GM21360 (cell line): Measurements from ENCODE around the gene SEMA3B.

Source experiments
- ATAC-seq: cut with Tn5 transposase; IDR thresholded peaks from one replicate; pipeline ENCODE4 v1.9.1; 2021; ENCODE audit warnings: mild to moderate bottlenecking, moderate library complexity; ENCODE audit not compliant: unreplicated experiment

Gene SEMA3B

DNA sequence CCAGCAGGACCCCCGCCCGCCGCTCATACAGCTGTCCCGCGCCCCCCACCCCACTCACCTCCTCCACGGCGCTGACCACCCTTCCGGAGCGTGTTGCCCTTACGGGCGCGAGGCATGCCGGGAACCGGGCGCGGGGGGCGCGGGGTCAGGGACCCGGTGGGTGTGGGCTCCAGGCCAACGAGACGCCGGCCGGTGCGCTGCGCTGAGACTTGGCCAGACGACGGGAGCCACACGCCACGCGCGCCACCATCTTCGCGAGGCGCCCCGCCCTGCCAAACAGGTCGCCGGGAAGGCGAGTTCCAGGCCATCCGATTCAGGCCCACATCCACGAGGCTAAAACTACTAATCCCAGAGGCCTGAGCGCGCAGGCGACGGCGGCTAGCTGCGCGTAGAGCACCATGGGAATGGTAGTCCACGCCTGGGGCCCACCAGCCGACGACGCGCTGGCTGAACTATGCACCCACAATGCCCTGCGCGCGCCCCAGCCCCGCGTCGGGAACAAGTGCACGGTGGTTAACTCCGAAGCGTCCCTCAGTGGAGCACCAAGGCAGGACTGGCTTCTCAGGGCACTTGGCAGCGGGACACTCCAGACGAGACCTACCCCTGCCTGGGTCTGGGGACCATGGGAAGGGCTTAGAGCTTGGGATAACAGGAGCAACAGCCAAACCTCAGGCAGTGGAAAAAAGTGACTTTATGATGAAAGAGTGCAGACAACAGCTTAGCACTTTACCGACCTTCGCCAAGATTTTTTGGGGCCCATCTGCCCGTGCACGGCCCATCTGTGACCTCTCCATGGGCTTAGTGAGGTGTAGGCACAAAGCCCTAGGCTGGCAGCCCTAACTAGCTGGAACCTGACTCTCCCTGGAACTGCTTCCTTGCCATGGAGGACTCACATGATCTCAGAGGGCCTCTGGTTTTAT, 23.5 kb downstream of the SEMA3B start, which contains the start of gene IFRD2:
Gene IFRD2, minus strand, starts transcription at position 271 of the 920 bp plus-strand sequence. Its CDS starts 155 bp downstream, at position 116.
- peak; percentile 90 for ATAC-seq

DNA sequence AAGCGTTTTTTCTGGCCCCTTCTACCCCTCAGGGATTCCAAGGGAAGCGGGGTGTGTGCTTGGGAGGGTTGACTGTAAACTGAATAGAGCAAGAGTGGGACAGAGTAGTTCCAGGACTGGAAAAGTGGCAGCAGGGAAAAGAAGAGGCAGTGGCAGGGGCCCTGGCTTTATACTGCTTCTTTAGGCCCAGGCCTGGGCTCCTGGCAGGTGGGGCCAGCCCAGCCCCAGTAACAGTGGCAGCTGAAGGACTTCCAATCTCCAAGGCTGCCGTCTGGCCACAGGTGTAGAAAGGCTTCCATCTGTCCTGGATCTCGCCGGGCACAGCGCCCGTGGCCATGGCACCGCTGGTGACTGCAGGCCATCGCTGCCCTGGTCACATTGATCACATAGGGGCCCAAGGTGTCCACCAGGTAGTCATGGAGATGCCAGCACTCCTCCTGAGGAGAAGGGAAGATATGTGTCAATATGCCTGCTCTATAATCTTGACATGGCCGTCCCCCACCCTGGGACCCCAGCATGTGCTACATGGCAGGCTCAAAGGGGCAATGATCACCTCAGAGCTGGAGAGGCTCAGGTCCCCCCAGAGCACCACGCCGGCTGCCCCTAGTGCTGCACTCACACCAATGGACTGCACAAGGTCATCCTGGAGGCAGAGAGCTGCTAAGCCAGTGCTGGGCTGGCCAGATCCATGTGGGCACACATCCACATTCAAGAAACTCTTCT, 24.3 kb downstream of the SEMA3B start:
- no peak for ATAC-seq

DNA sequence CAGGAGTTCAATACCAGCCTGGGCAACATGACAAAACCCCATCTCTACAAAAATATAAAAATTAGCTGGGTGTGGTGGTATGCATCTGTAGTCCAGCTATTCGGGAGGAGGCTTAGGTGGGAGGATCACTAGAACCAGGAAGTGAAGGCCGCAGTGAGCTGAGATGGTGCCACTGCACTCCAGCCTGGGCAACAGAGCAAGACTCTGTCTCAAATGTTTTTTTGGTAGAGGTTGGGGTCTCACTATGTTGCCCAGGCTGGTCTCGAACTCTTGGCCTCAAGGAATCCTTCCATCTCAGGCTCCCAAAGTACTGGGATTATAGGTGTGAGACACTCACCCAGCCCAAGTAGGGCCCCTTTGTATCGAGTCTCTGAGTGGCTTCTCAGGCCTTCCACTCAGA, 25.1 kb downstream of the SEMA3B start:
- ATAC-seq: no peak

DNA sequence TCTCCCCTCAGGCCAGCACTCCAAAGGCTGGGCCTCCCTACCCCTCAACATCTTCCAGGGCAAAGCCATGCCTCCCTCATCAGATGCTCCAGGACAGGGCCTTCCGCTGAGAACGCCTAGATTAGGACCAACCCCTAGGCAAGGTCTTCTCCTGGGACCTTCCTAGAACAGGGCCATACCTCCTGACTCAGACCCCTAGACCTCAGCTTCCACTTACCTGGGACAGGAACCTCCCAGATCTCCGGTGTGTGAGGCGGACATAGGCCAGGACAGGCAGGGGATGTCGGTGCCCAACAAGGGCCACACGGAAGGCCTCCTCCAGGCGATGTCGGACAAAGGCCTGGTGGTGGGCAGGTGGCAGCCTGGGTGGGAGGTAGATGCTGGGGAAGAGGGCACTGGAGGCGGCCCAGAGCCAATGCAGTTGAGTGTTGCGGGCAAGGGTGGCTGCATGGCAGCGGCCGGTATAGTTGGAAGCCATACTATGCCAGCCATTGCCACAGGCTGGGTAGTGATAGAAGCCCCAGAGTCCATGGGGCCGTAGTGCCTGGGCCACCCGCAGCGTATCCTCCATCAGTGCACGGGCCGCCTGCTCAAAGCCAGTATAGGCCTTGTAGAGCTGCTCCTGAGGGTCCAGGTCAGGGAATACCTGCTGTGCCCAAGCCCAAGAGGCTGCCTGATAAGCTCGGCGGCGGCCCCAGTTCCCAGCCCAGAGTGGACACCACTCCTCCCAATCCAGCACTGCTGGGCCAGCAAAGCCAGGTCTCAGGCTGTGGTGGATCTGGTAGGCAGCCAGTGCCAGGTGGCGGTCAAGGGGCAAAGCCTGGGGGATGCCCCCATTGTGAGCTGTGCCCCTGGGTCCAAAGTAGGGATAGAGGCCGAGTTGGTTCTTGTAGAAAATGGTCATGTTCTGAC, 25.8 kb downstream of the SEMA3B start:
- no peak for ATAC-seq

DNA sequence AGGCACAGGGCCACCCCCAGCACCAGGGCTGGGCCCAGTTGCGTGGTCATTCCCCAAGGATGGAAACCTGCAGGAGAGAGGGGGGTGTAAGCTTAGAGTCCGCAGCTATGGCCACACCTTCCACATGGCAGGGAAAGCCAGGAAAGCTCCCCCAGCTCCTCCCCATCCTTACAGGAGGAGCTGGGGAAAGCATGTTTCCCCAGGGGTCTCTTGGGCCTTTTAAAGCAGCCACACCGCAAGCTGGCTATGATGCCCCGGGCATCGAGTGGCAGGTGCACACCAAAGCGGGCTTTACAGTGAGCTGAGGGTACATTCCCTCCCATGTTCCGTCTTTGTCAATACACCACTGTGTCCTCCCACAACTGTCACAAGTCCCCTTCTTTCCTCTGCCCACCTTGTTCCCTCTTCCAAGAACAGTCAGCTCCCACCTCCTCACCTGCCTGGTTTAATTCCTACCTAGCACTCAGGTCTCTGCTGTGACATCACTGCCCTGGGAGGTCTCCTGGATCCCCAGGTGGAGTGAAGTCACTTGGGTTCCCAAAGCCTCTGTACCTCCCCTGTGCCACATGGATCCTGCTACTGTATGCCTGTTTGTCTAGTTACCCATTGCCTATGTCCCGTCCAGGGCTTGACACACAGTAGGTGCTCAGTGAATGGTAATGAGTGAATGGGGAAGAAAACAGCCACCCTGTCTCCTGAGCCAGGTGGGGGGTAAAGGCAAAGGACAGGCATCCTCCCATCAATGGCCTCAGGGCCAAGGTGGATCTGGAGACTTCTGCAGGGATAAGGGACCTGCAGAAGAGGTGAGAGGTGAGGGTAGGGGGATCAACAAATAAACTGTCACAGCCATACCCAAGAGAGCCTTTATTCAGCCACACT, 26.8 kb downstream of the SEMA3B start:
- no peak for ATAC-seq

DNA sequence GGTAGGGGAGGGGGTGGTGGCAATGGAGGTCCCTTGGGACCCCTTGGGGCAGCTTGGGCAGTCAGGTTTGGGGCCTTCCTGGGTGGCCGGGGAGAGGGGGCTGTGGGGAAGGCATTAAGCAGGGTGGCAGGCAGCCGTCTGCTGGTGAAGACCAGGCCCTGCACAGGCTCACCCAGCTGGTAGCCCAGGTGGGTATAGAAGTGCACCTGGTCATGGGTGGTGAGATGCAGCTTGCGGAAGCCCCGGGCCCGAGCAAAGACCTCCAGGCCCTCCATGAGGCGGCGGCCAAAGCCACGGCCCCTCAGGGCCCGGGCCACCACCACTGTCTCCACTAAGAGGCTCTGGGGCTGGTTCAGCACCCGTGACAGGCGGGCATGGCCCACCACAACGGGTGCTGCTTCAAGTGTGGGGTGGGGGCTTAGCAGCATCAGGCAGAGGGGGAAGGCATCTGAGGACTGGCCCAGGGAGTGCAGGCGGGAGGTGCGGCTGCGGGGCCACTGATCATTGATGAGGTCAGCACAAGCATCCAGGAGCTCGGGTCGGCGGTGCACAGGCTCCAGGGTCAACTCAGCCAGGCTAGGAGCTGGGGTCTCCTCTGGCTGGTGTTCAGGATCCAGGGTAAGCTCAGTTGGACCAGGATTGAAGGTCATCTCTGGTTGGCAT, 27.9 kb downstream of the SEMA3B start:
- ATAC-seq: no peak

DNA sequence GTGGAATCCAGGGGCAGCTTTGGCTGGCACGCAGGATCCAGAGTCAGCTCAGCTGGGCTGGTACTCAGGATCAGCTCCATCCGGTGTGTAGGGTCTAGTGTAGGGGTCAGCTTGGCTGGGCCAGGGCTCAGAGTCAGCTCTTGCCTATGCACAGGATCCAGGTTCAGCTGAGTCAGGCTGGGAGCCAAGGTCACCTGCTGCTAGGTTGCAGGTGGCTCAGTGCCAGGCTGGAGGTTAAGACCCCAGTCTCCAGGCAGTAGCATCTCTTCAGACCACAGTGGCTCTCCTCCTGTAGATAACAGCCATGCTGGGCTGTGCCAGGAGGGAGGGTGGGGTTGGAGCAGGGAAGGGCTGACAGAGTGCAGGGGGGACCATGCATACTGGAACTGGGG, 28.4 kb downstream of the SEMA3B start:
- ATAC-seq: no peak

DNA sequence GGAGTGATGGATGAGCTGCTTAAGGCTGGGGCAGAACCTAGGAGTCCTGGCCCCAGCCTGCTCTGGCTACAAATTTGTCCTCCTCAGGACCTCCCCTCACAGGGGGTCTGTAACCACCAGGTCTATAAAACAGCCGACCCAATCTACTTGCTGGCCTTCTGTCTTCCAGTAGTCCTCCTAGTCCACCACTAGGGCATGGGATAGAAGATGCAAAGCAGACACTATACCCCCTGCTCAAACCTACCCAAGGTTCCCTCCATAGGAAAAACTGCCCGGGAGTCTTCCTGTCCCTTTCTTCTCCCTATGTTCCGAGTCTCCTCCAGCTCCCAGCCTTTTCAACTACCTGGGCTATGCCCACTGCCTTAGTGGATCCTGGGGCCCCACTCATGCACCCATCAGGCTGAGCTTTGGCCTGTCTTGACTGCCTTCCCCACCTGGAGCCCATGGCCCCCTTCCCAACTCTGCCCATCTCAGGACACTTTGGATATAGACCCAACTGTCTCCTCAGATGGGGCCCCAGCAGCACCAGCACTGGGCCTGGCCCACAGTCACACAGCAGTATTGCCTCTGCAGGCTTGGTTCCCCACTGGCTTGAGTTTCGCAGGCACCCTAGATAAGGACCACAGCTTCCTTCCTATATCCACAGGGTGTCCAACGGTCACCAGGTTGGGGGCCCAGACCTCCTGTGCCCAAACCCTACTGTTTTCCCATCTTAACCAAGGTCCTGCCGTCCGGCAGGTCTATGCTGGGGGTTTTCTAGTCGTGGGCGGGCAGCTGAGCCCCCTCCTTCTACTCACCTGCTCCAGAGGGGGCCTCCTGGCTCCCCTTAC, 29.2 kb downstream of the SEMA3B start:
- ATAC-seq: no peak

DNA sequence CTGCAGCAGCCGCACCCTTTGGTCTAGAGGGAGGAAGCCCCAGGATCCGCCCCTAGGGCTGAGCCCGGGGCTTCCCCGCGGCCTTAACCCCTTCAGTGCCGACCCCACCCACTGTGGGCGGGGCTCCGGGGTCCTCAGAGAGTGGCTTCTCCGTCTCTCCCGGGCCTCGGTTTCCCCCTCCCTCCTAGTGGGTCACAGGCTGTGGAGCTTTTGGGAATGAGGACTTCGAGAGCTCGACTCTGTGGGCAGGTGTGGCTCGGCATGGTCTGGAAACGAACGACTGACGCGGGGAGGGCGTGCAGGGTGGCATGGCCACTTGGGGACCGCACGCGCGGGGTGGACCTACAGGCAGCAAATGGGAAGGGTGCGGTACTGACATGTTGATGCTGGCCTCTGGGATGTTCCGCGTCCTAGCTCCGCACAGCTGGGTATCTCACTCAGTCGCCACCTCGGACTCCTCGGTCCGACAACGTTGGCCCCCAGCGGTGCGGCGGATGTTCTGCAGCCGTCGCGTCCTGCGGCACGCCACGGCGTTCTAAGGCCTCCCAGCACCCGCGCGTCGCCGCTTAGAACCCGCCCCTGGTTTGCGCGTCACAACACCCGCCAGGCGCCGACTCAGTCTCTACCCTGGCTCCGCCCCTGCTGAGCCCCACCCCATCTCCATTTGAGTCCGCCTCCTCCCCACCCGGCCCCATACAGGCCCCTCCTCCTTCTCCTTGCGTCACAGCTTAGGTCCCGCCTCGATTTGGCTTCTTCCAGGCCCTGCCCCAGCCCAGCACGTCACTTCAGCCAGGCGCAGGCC, 30.1 kb downstream of the SEMA3B start, which contains the start of the genes HYAL3 and NAA80:
Gene HYAL3, minus strand, starts transcription at position 570 of the 802 bp plus-strand sequence. CDS start 3,803 bp downstream, outside the sequence.
Gene NAA80, minus strand, starts transcription at position 570 of the 802 bp plus-strand sequence. CDS start 1,942 bp downstream, outside the sequence.
- ATAC-seq: peak; percentile 75

DNA sequence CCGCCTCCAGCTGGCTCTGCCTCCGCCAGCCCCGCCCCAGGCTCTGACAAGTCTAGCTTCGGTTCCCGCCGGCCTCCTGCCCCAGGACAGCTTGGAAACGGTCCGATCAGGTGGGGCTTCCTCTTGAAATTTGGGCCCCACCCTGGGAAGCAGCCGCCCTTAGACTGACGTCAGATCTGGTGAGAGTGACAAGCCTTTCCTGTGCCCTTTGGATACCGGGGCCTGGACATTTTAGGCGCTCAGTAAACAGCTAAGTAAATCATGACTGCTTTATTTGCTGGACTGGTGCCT, 30.6 kb downstream of the SEMA3B start:
- no peak for ATAC-seq

DNA sequence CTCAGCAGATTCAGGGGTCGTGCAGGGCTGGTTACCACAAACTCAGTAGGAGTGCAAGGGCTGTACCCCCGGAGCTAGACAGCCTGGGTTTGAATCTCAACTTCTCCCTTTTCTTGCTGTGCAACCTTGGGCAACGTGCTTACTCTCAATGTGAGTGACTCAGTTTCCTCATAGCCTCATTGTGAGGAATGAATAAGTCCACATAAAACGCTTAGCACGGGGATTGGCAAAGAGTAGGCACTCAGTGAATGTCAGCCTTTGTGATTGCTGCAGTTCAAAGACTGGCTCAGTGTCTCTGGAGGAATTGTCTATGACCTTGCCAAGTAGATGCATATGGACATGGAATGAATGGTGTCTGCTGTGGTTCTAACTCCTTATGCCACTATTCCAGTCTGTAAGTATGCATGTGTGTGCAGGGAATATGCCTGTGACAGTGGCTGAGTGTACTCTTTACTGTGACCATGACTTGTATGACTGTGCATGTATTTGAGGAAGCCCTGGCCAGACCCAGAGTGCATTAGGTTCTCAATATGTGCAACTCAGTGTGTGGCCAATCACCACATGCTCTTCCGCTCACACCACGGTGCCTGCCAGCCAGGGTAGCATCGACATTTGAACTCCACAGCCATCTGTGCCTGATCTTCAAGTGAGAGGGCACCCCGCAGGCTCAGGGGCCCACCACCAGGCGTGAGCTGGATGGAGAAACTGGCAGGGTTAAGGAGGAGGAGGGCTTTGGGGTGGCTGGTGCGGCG, 31.2 kb downstream of the SEMA3B start:
- no peak for ATAC-seq

DNA sequence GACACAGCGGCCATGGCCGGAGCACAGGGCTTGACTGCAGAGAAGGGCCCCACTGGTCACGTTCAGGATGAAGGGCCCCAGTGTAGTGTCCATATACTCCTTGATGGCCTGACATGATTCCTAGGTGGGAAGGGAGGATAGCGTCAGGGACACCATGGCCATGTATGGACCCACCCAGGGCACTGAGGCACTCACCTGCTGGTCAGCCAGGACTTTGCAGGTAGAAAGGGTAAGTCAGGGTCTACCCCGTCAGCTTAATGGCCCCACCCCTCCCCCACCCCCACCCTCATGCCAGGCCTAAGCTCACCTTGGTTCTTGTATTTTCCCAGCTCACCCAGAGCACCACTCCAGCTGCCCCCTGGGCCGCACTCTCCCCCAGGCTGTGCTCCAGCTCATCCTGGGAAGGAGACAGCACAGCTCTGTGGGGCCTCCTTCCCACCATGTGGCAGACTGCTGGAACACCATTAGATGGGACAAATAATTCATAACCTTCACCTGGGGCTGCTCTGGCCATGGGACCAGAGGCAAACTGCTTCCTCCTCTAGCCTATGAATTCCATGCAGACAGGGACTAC, 31.8 kb downstream of the SEMA3B start:
- no peak for ATAC-seq

DNA sequence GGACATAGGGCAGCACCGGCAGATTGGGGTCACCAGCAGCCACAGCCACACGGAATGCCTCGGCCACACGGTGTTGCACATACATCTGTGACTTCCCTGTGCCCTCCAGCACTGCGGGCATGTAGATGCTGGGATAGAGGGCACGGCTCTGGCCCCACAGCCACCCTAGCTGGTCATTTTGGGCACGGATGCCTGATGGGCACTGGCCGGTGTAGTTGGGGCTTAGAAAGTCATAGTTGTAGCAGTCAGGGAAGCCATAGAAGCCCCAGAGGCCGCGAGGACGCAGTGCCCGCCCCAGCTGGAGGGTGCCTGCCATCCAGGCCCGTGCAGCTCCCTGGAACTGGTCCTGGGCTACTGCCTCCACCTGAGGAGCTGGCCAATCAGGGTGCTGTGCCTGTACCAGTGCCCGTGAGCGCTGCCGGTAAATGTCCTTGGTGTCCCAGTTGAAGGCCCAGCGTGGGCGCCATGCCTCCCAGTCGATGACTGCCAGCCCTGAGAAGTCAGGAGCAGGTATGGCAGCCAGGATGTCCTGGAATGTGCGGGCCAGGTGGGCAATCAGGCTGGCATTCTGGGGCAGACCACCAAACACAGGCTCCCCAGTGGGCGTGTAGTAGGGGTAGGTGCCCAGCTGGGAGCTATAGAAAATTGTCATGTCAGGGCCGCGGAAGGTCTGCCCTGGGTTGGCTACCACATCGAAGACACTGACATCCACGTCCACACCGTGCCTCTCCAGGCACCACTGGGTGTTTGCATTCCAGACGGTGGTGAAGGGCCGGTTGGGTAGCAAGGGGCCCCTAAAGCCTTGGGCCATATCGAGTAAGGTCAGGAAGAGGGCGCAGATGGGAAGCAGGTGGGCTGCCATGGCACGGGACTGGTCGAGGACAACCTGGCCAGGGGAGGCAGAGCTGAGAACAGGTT, 33.4 kb downstream of the SEMA3B start:
- no peak for ATAC-seq

DNA sequence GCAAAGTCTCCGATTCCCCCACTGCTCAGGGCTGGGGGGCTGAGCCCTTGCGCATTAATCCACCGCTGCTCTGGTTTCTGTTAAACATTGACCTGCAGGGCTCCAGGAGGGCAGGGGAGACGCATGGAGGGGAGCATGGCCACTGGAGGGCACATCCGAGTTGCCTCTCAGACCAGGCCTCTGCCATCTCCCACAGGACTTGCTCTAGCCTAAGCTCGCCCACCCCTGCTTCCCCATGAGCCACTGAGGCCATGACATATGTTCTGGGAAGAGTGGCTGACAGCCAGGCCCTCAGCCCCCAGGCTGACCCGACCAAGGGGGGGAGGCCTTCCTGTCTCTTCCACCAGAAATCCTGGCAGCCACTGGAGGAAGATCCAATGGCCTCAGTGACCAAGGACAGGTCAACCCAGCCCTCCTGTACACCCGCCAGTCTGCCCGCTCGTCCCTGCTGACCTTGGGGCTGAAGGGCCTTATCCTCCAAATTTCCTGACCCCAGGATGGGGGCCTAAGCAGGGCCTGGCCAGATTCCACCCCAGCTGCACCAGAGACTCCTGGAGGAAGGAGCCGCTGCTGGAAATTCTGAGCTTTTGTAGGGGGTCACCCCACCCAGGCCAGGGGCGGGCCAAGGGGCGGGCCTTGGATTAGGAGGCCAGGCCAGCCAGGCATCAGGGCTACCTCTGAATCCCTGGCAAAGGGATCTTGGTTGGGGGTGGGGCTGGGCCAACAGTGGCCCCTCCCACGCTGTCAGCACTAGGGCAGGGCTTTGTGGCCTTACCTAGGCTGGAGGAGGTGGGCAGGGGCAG, 34.3 kb downstream of the SEMA3B start, which contains the start of gene HYAL1:
Gene HYAL1, minus strand, starts transcription at position 562 of the 803 bp plus-strand sequence. CDS start 618 bp downstream, outside the sequence.
- ATAC-seq: no peak

DNA sequence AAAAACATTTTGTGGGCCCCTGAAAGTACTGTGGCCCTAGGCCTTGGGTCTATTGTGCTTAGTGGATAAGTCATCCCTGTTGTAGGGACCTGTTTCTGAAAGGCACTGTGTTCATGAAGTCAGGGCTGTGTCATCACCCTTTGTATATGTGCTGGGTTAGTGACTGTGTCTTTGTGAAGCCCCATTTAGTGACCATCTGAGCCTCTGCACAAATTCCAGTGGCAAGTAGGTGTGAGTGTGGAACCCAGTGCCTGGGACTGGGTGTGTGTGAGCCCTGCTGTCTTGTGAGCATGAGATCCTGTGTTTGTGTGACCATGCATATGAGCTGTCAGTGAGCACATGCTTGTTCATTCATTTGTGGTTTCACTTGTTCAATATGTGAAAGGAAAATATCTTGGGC, 35.7 kb downstream of the SEMA3B start:
- no peak for ATAC-seq
